ENCODE measurements around the gene ADRB1. TPM values are rescaled to one million over a fixed set of nuclear protein-coding genes. Genes with fewer than 3 reads are reported as not detected.

Gene ADRB1
- total and polyA plus RNA-seq, 4 donors: 0.05 to 0.17 (median 0.16) TPM; not detected in 1

DNA sequence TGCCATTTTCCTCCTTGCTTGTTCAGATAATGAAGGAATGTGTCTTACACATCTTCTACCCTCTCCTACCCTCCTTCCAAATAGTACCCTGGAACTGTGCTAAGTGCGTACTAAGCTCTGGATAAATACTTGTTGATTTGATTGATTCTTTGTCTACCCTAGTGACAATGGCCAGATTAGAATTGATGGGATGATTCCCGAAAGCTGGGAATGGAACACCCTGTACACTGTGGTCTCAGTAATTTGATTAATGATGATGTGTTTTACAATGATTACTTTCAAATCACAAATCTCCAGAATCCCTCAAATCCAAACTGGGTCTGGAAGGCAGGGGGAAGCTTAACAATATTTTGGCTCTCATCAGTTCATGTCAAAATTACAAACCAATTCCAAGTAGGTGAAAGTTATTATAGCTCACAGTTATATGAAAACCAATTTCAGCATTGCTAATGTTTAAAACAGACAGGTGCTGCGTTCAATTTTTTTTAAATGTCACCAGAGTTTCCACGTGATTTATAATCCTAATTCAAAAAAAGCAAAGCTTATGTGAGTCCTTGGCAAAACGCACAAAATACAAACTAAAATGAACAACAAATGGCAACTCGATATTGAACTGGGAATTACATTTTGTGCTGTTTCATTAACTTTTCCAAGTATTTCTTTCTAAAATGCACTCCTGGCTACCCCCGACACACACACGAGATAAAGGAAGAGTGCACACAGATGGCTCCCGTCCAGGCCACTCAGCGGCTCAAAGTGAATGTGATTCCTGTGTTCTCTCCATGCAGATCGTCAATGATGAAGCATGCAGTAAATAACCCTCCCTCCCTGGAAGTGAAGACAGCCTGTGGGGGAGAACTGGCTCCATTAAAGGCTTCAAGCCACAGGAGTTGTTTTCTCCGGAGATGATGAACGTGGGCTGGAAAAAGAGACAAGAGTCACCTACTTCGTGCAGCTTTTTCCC lies 21.7 kb upstream of the ADRB1 start (continued):
- TF ChIP-seq, protein P1, sequence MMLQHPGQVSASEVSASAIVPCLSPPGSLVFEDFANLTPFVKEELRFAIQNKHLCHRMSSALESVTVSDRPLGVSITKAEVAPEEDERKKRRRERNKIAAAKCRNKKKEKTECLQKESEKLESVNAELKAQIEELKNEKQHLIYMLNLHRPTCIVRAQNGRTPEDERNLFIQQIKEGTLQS (IDR thresholded peaks at IDR 0.05): no peak

DNA sequence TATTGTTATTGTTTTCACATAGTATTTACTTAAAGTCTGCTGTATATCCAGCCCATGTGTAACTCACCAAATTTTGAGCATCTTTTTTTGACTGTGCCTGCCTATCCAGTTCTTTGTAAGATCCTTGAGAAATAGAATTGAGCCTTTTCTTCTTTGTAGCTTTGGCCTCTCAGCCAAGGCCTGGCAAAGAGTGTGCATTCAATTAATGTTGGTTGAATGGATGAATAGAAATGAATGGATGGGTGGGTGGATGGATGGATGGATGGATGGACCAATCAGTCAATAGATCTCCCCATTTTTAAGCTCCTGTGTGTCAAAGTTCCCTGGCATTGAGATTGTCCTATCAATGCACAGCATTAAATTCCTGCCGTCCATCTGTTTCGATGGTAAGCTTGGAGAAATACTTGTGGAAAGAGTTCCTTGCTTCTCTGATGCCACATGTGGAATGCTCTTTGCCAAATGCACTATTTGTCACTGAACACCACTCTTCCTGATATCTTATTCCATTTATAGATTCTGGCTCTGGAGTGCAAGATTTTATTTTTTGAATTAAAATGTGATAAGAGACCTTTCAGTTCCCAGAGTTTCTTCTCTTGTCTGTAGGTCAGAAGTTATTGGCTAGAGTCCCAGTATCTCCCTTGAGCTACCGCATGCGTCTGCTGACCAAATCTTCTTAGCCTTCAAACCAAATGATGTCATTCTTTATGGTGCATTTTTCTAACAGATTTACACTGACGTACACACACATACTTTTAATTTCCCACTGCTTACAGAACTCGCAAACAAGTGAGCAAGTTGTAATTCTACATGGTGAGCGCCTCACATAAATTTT lies 20.7 kb upstream of the ADRB1 start:
- H3K4me1 ChIP-seq (ENCODE audit: control insufficient read depth in 4 of 4, insufficient read depth in 4 of 4, low read length in 3 of 4): no peaks in the 10 kb centered on the region
- H3K9ac ChIP-seq (ENCODE audit: low read depth in 1 of 2, low read length in 2 of 2): no peak overlapping the region
- no peak for DNase-seq (ENCODE audit: low spot score)
- no peaks in the 10 kb centered on the region for H3K36me3 ChIP-seq (ENCODE audit: control insufficient read depth in 4 of 4, insufficient read depth in 3 of 4, low read depth in 1 of 4, low read length in 3 of 4)
- no peaks in the 10 kb centered on the region for H3K9me3 ChIP-seq (ENCODE audit: control insufficient read depth in 4 of 4, low read length in 3 of 4)
- no peak overlapping the region for H3K4me3 ChIP-seq (ENCODE audit: low read depth in 1 of 3, low read length in 3 of 3)
- no peaks in the 10 kb centered on the region for H3K27me3 ChIP-seq (ENCODE audit: control insufficient read depth in 4 of 4, insufficient read depth in 4 of 4, low read length in 3 of 4)
- WGBS: 84% methylated on average over 7 of the region's 7 CpGs
- H3K27ac ChIP-seq (ENCODE audit: low read depth in 1 of 2, low read length in 2 of 2): no peak overlapping the region
- TF ChIP-seq, protein P2, sequence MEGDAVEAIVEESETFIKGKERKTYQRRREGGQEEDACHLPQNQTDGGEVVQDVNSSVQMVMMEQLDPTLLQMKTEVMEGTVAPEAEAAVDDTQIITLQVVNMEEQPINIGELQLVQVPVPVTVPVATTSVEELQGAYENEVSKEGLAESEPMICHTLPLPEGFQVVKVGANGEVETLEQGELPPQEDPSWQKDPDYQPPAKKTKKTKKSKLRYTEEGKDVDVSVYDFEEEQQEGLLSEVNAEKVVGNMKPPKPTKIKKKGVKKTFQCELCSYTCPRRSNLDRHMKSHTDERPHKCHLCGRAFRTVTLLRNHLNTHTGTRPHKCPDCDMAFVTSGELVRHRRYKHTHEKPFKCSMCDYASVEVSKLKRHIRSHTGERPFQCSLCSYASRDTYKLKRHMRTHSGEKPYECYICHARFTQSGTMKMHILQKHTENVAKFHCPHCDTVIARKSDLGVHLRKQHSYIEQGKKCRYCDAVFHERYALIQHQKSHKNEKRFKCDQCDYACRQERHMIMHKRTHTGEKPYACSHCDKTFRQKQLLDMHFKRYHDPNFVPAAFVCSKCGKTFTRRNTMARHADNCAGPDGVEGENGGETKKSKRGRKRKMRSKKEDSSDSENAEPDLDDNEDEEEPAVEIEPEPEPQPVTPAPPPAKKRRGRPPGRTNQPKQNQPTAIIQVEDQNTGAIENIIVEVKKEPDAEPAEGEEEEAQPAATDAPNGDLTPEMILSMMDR (IDR thresholded peaks at IDR 0.05; ENCODE audit: low read depth, low read length, missing input control): no peak
- TF ChIP-seq, protein P3, sequence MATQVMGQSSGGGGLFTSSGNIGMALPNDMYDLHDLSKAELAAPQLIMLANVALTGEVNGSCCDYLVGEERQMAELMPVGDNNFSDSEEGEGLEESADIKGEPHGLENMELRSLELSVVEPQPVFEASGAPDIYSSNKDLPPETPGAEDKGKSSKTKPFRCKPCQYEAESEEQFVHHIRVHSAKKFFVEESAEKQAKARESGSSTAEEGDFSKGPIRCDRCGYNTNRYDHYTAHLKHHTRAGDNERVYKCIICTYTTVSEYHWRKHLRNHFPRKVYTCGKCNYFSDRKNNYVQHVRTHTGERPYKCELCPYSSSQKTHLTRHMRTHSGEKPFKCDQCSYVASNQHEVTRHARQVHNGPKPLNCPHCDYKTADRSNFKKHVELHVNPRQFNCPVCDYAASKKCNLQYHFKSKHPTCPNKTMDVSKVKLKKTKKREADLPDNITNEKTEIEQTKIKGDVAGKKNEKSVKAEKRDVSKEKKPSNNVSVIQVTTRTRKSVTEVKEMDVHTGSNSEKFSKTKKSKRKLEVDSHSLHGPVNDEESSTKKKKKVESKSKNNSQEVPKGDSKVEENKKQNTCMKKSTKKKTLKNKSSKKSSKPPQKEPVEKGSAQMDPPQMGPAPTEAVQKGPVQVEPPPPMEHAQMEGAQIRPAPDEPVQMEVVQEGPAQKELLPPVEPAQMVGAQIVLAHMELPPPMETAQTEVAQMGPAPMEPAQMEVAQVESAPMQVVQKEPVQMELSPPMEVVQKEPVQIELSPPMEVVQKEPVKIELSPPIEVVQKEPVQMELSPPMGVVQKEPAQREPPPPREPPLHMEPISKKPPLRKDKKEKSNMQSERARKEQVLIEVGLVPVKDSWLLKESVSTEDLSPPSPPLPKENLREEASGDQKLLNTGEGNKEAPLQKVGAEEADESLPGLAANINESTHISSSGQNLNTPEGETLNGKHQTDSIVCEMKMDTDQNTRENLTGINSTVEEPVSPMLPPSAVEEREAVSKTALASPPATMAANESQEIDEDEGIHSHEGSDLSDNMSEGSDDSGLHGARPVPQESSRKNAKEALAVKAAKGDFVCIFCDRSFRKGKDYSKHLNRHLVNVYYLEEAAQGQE (IDR thresholded peaks at IDR 0.05): no peak
- TF ChIP-seq HNF4G (IDR thresholded peaks at IDR 0.05) (no peak), FOXA2 (IDR thresholded peaks at IDR 0.05) (no peak), RXRA (IDR thresholded peaks at IDR 0.05) (no peak), GABPA (IDR thresholded peaks at IDR 0.05 in 1 of 2, conservative IDR thresholded peaks at IDR 0.05 in 1 of 2) (no peak), EGR1 (IDR thresholded peaks at IDR 0.05; ENCODE audit: low read depth in 2 of 2) (no peak), JUND (IDR thresholded peaks at IDR 0.05) (no peak), TAF1 (conservative IDR thresholded peaks at IDR 0.05) (no peak), RAD21 (IDR thresholded peaks at IDR 0.05) (no peak), YY1 (IDR thresholded peaks at IDR 0.05) (no peak), HNF4A (conservative IDR thresholded peaks at IDR 0.05) (no peak), NR2F2 (IDR thresholded peaks at IDR 0.05) (no peak), SP1 (IDR thresholded peaks at IDR 0.05) (no peak), FOXA1 (IDR thresholded peaks at IDR 0.05) (no peak)
- TF ChIP-seq, protein P4, sequence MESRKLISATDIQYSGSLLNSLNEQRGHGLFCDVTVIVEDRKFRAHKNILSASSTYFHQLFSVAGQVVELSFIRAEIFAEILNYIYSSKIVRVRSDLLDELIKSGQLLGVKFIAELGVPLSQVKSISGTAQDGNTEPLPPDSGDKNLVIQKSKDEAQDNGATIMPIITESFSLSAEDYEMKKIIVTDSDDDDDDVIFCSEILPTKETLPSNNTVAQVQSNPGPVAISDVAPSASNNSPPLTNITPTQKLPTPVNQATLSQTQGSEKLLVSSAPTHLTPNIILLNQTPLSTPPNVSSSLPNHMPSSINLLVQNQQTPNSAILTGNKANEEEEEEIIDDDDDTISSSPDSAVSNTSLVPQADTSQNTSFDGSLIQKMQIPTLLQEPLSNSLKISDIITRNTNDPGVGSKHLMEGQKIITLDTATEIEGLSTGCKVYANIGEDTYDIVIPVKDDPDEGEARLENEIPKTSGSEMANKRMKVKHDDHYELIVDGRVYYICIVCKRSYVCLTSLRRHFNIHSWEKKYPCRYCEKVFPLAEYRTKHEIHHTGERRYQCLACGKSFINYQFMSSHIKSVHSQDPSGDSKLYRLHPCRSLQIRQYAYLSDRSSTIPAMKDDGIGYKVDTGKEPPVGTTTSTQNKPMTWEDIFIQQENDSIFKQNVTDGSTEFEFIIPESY (IDR thresholded peaks at IDR 0.05): no peak
- TF ChIP-seq, protein P1 (IDR thresholded peaks at IDR 0.05): no peak
- TF ChIP-seq, protein P5, sequence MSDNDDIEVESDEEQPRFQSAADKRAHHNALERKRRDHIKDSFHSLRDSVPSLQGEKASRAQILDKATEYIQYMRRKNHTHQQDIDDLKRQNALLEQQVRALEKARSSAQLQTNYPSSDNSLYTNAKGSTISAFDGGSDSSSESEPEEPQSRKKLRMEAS (IDR thresholded peaks at IDR 0.05): no peak

Measured in liver (tissue), 9 donors.